MM.1S (cell line): ENCODE measurements around the gene TMC1.

Source experiments
- CTCF ChIP-seq: fragments of 300-600 bp; sonication (generic); IDR thresholded peaks from 2 replicates; pipeline ENCODE4 v1.5.1; 2016; ENCODE audit warnings: antibody characterized with exemption, low read length, mixed read lengths
- EZH2phosphoT487 ChIP-seq: fragments of 300-600 bp; sonication (generic); IDR thresholded peaks from 2 replicates; pipeline ENCODE4 v1.6.1; 2018; ENCODE audit warnings: antibody characterized with exemption, low read length

- TF ChIP-seq CTCF (no peak), EZH2phosphoT487 (no peak)
Observed at GRCh38 chr9:72695365-72695764, 174.0 kb downstream of the TMC1 start.
